SKM-1 treated with dmso at 0.1 percent for 144 hours (cell line): ENCODE measurements around the gene TMEM141.
"Not testable (repeated sequence)": the region's sequence is repeated elsewhere in the genome, so short reads cannot be mapped to it uniquely, and the experiment has no call there.

Experiments
- DNase-seq: peaks from one replicate; lab custom pipeline; 2025; ENCODE audit not compliant: unreplicated experiment; lab: John Stamatoyannopoulos, UW

TMEM141 gene

GRCh38 chr9:136793086-136793946 lies 2.2 kb downstream of the TMEM141 start:
- no peak for DNase-seq

GRCh38 chr9:136794281-136794999 lies 3.3 kb downstream of the TMEM141 start:
- no peak for DNase-seq

- peak; percentile 27 for DNase-seq
These were observed 3.8 kb downstream of the TMEM141 start for GRCh38 chr9:136795000-136795348.

GRCh38 chr9:136796238-136796774 lies 5.2 kb downstream of the TMEM141 start, which contains the start of gene CCDC183:
Gene CCDC183 (plus strand): TSS chr9:136796338. CDS start chr9:136796398, 60 bp downstream.
- DNase-seq = no peak

GRCh38 chr9:136796775-136797347 lies 5.7 kb downstream of the TMEM141 start:
- DNase-seq = not testable (repeated sequence)

GRCh38 chr9:136798708-136799078 lies 7.5 kb downstream of the TMEM141 start:
- DNase-seq = no peak

- DNase-seq = no peak
These were observed 8.1 kb downstream of the TMEM141 start for GRCh38 chr9:136799079-136799853.

GRCh38 chr9:136799854-136800657 lies 8.9 kb downstream of the TMEM141 start:
- DNase-seq = peak; percentile 46

- no peak for DNase-seq
These were observed 11.2 kb downstream of the TMEM141 start for GRCh38 chr9:136802321-136802720.

GRCh38 chr9:136803009-136803550 lies 11.9 kb downstream of the TMEM141 start:
- not testable (repeated sequence) for DNase-seq

- DNase-seq = no peak
These were observed 12.7 kb downstream of the TMEM141 start for GRCh38 chr9:136803551-136804508.

GRCh38 chr9:136804509-136805206 lies 13.5 kb downstream of the TMEM141 start:
- no peak for DNase-seq

GRCh38 chr9:136805207-136805740 lies 14.1 kb downstream of the TMEM141 start:
- DNase-seq = no peak

GRCh38 chr9:136806067-136806466 lies 14.9 kb downstream of the TMEM141 start:
- DNase-seq = no peak

- DNase-seq = no peak
These were observed 15.6 kb downstream of the TMEM141 start for GRCh38 chr9:136806631-136807201.

GRCh38 chr9:136807281-136808074 lies 16.3 kb downstream of the TMEM141 start, which contains the start of gene RABL6:
Gene RABL6 (plus strand): TSS chr9:136807948. CDS start chr9:136808197, 249 bp downstream.
- peak; percentile 81 for DNase-seq
